H1 (cell line): ENCODE results near the gene RAB3D. TPM values are rescaled to one million over a fixed set of nuclear protein-coding genes. Genes with fewer than 3 reads are reported as not detected.
A peak's percentile ranks its signal among the peaks of the same experiment; 100 is the strongest.

Experiments used
- BRCA1 ChIP-seq: IDR thresholded peaks from 2 replicates; pipeline ENCODE4 v1.6.1; 2012; ENCODE audit warnings: low read depth, low read length, improper control_type of control experiment
- CREB1 ChIP-seq: IDR thresholded peaks from 2 replicates; pipeline ENCODE4 v1.6.1; 2012; ENCODE audit warnings: inconsistent platforms
- KDM5A ChIP-seq: fragments of 200-600 bp; IDR thresholded peaks from 2 replicates; pipeline ENCODE4 v1.7.1; 2012; ENCODE audit warnings: mild to moderate bottlenecking, low read length, inconsistent platforms, mixed read lengths
- POLR2AphosphoS5 ChIP-seq: IDR thresholded peaks from 2 replicates; pipeline ENCODE4 v1.6.1; 2011; ENCODE audit warnings: low read depth, low read length
- RXRA ChIP-seq: IDR thresholded peaks from 2 replicates; pipeline ENCODE4 v1.6.1; 2011; ENCODE audit warnings: low read depth, mild to moderate bottlenecking, low read length, moderate library complexity; ENCODE audit not compliant: insufficient read depth
- TAF1 ChIP-seq: IDR thresholded peaks from 2 replicates; pipeline ENCODE4 v1.6.1; 2011; ENCODE audit warnings: mild to moderate bottlenecking, low read depth, low read length
- polyA plus RNA-seq, 7 experiments: library from polyadenylated mRNA; depleted of rRNA in 3 of 7; stranded (reverse) in 5 of 7; unstranded in 2 of 7; fragments of >200 nt in 5 of 7; fragments of 200-250 nt in 2 of 7; gene quantifications; 1 replicate in 5 of 7; 2 replicates in 1 of 7; 4 replicates in 1 of 7; pipeline versions ENCODE4 v1.2.1 to v1.2.3, GENCODE V29; 2011 to 2013; ENCODE audit warnings: missing spikeins in 2 of 7, mixed read lengths in 2 of 7
- total RNA-seq: library from RNA; stranded (reverse); fragmentation: NEBNext Ultra II Directional; extraction: Animal tissue kit (Norgen Biotek cat#: 25700); gene quantifications from 2 replicates; pipeline ENCODE4 v1.2.1, GENCODE V29; 2021
- TF ChIP-seq, protein P1 (sequence below): IDR thresholded peaks from 2 replicates; pipeline ENCODE4 v1.6.1; 2012; ENCODE audit warnings: inconsistent platforms

The RAB3D gene
- total and polyA plus RNA-seq, 2 of the 8 experiments (the other 6 are each of a cell fraction or from before 2014, with no cell fraction given) = 17.8 to 23.8 TPM

DNA sequence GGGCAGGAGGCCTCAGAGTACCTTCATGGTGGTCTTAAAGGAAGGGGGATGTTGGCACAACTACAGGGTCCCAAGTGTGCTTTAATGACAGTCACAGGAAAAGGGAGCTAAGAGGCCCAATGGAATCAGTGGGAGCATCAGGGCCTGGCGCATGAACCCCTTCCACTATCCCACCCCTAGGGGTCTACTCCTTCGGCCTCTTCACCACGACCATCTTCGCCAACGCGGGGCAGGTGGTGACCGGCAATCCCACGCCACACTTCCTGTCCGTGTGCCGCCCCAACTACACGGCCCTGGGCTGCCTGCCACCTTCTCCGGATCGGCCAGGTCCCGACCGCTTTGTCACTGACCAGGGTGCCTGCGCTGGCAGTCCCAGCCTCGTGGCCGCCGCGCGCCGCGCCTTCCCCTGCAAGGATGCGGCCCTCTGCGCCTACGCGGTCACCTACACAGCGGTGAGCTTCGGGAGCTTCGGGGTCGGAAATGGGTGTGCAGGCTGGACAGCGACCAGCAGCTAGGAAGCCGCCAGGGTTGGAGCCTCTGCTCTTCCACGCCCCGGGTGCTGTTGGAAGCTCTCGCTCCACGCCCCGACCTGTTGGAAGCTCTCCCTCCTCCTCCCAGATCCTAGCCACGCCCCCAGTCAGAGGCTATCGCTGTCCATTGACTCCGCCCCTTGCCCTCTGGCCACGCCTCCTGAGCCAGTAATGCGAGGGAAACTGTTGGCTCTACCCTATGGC lies 21.7 kb upstream of the RAB3D start (continued):
- TF ChIP-seq, protein P1, sequence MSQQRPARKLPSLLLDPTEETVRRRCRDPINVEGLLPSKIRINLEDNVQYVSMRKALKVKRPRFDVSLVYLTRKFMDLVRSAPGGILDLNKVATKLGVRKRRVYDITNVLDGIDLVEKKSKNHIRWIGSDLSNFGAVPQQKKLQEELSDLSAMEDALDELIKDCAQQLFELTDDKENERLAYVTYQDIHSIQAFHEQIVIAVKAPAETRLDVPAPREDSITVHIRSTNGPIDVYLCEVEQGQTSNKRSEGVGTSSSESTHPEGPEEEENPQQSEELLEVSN = peak; percentile 89
- TF ChIP-seq BRCA1 (no peak), KDM5A (no peak), TAF1 (0 out of 2 replicates have a peak, but pooled peaks have one; percentile 19), POLR2AphosphoS5 (peak; percentile 39; the same call in 1 of the 2 replicates), CREB1 (0 out of 2 replicates have a peak, but pooled peaks have one; percentile 30), RXRA (no peak)
